ENCODE results near the gene SLC22A17. TPM values are rescaled to one million over a fixed set of nuclear protein-coding genes. Genes with fewer than 3 reads are reported as not detected.

The SLC22A17 gene
- total RNA-seq, 2 experiments from 2014 or later, result not detected

- Histone ChIP-seq H4K20me1 (ENCODE audit: insufficient read depth, low read length) (no peaks in the 10 kb centered on the region), H3K4me3 (ENCODE audit: low read depth, low read length, poor library complexity, severe bottlenecking) (no peak overlapping the region), H3K4me2 (ENCODE audit: low read length) (no peak overlapping the region), H3K4me1 (ENCODE audit: insufficient read depth, low read length, poor library complexity, severe bottlenecking) (no peaks in the 10 kb centered on the region), H3K9me2 (ENCODE audit: insufficient read depth, low read length) (no peaks in the 10 kb centered on the region), H3K27ac (ENCODE audit: low read depth, low read length, poor library complexity, severe bottlenecking) (no peak overlapping the region), H3K9me3 (ENCODE audit: low read length) (no peaks in the 10 kb centered on the region), H2AFZ (ENCODE audit: low read length) (no peak overlapping the region), H3K36me3 (ENCODE audit: insufficient read depth, low read length) (no peaks in the 10 kb centered on the region), H3K79me2 (ENCODE audit: insufficient read depth, low read depth, low read length) (no peaks in the 10 kb centered on the region)
- BruUV-seq (replicated peaks), result no TSS peak
- intact Hi-C loops (cut with micrococcal nuclease; ENCODE audit: unreplicated experiment), result loop anchor here (1.0 to 5.0 kb wide), 3 partner anchors 52 to 258 kb away; no protein-coding TSS in a partner anchor
- no peak for DNase-seq (ENCODE audit: low spot score)
- peak; percentile 10; the same call in 1 of the 2 replicates for TF ChIP-seq CTCF (conservative IDR thresholded peaks at IDR 0.05; ENCODE audit: low read length)
- no peak for TF ChIP-seq EZH2phosphoT487 (IDR thresholded peaks at IDR 0.05; ENCODE audit: borderline replicate concordance, low read depth, low read length)
- POLR2A ChIA-PET, result interaction anchor here (0.6 to 0.7 kb wide), 2 partner anchors 69 to 152 kb away, joined by 3 to 4 read pairs; no protein-coding TSS in a partner anchor
- CTCF ChIA-PET (ENCODE audit: unreplicated experiment), result interaction anchor here (0.6 to 1.2 kb wide), 3 partner anchors 57 to 260 kb away, joined by 3 to 7 read pairs (median 4); no protein-coding TSS in a partner anchor
Measured at GRCh38 chr14:23380197-23380914, 27.7 kb upstream of the SLC22A17 start.

GRCh38 chr14:23379366-23380196 lies 26.9 kb upstream of the SLC22A17 start:
- ChIA-PET POLR2A (interaction anchor here (0.6 to 0.7 kb wide), 2 partner anchors 69 to 153 kb away, joined by 3 to 4 read pairs; no protein-coding TSS in a partner anchor), CTCF (ENCODE audit: unreplicated experiment) (interaction anchor here (0.5 to 1.2 kb wide), 4 partner anchors 27 to 259 kb away, joined by 3 to 7 read pairs (median 4); partner anchors contain the start of genes PABPN1 and SLC22A17)
- no peaks in the 10 kb centered on the region for H3K79me2 ChIP-seq (ENCODE audit: insufficient read depth, low read depth, low read length)
- H3K4me2 ChIP-seq (ENCODE audit: low read length), result no peak overlapping the region
- no peaks in the 10 kb centered on the region for H3K9me3 ChIP-seq (ENCODE audit: low read length)
- no TSS peak for BruUV-seq (replicated peaks)
- H3K4me1 ChIP-seq (ENCODE audit: insufficient read depth, low read length, poor library complexity, severe bottlenecking), result no peaks in the 10 kb centered on the region
- H3K36me3 ChIP-seq (ENCODE audit: insufficient read depth, low read length), result no peaks in the 10 kb centered on the region
- no peak overlapping the region for H3K27ac ChIP-seq (ENCODE audit: low read depth, low read length, poor library complexity, severe bottlenecking)
- DNase-seq (ENCODE audit: low spot score), result peak; percentile 66
- TF ChIP-seq EZH2phosphoT487 (IDR thresholded peaks at IDR 0.05; ENCODE audit: borderline replicate concordance, low read depth, low read length), result no peak
- TF ChIP-seq CTCF (conservative IDR thresholded peaks at IDR 0.05; ENCODE audit: low read length), result peak; percentile 89
- H4K20me1 ChIP-seq (ENCODE audit: insufficient read depth, low read length), result no peaks in the 10 kb centered on the region
- no peaks in the 10 kb centered on the region for H3K9me2 ChIP-seq (ENCODE audit: insufficient read depth, low read length)
- H2AFZ ChIP-seq (ENCODE audit: low read length), result no peak overlapping the region
- H3K4me3 ChIP-seq (ENCODE audit: low read depth, low read length, poor library complexity, severe bottlenecking), result no peak overlapping the region
- intact Hi-C loops (cut with micrococcal nuclease; ENCODE audit: unreplicated experiment), result loop anchor here (1.0 to 5.0 kb wide), 3 partner anchors 51 to 257 kb away; no protein-coding TSS in a partner anchor

Data from OCI-LY7 (cell line).